H9 (cell line): ENCODE results near the gene TSPAN11. TPM values are rescaled to one million over a fixed set of nuclear protein-coding genes. Genes with fewer than 3 reads are reported as not detected.

ENCODE experiments used
- DNase-seq: peaks from one replicate; pipeline ENCODE4 v3.0.0-alpha.2; 2017
- H2AFZ ChIP-seq: one replicate; pipeline ENCODE4 v1.6.1; 2013; ENCODE audit warnings: mild to moderate bottlenecking, low read length, control low read depth, moderate library complexity
- H2AK5ac ChIP-seq: 2 replicates; pipeline ENCODE4 v1.6.1; 2013; ENCODE audit warnings: low read length, control low read depth, mixed read lengths; ENCODE audit not compliant: insufficient read length
- H2BK120ac ChIP-seq: one replicate; pipeline ENCODE4 v1.6.1; 2013; ENCODE audit warnings: low read depth, mild to moderate bottlenecking, low read length, control low read depth, inconsistent platforms; ENCODE audit not compliant: poor library complexity, severe bottlenecking
- H2BK12ac ChIP-seq: 2 replicates; pipeline ENCODE4 v1.6.1; 2013; ENCODE audit warnings: low read length, control low read depth, mixed read lengths, low read depth; ENCODE audit not compliant: insufficient read length
- H2BK15ac ChIP-seq: 2 replicates; pipeline ENCODE4 v1.6.1; 2013; ENCODE audit warnings: low read depth, low read length, control low read depth
- H2BK20ac ChIP-seq: one replicate; pipeline ENCODE4 v1.6.1; 2013; ENCODE audit warnings: low read depth, mild to moderate bottlenecking, low read length, control low read depth, inconsistent platforms; ENCODE audit not compliant: poor library complexity, severe bottlenecking
- H2BK5ac ChIP-seq: 2 replicates; pipeline ENCODE4 v1.6.1; 2013; ENCODE audit warnings: low read length, control low read depth, mixed read lengths; ENCODE audit not compliant: insufficient read length
- H3K14ac ChIP-seq: 2 replicates; pipeline ENCODE4 v1.6.1; 2013; ENCODE audit warnings: low read length, control low read depth; ENCODE audit not compliant: insufficient read depth
- H3K18ac ChIP-seq: 2 replicates; pipeline ENCODE4 v1.6.1; 2013; ENCODE audit warnings: low read depth, mild to moderate bottlenecking, mixed read lengths, low read length, control low read depth; ENCODE audit not compliant: insufficient read length
- H3K23ac ChIP-seq: 2 replicates; pipeline ENCODE4 v1.6.1; 2013; ENCODE audit warnings: low read length, control low read depth, mixed read lengths, low read depth; ENCODE audit not compliant: insufficient read length
- H3K23me2 ChIP-seq: 2 replicates; pipeline ENCODE4 v1.6.1; 2013; ENCODE audit warnings: low read depth, mild to moderate bottlenecking, mixed read lengths, low read length, control low read depth; ENCODE audit not compliant: insufficient read length, poor library complexity, severe bottlenecking
- H3K27ac ChIP-seq: 2 replicates; pipeline ENCODE4 v1.5.1; 2013; ENCODE audit warnings: low read length, control low read depth, mixed read lengths, low read depth; ENCODE audit not compliant: insufficient read length
- H3K27me3 ChIP-seq: 2 replicates; pipeline ENCODE4 v1.6.1; 2013; ENCODE audit warnings: low read length, control low read depth, inconsistent platforms; ENCODE audit not compliant: insufficient read depth
- H3K4ac ChIP-seq: 2 replicates; pipeline ENCODE4 v1.6.1; 2013; ENCODE audit warnings: low read depth, mild to moderate bottlenecking, control low read depth, inconsistent platforms, low read length, moderate library complexity
- H3K4me1 ChIP-seq: 2 replicates; pipeline ENCODE4 v1.6.1; 2013; ENCODE audit warnings: low read length, control low read depth, inconsistent platforms; ENCODE audit not compliant: insufficient read depth
- H3K4me2 ChIP-seq: 2 replicates; pipeline ENCODE4 v1.6.1; 2013; ENCODE audit warnings: low read length, control low read depth, mixed read lengths; ENCODE audit not compliant: insufficient read length, insufficient read depth
- H3K56ac ChIP-seq: 2 replicates; pipeline ENCODE4 v1.6.1; 2013; ENCODE audit warnings: low read depth, mild to moderate bottlenecking, mixed read lengths, low read length, control low read depth; ENCODE audit not compliant: insufficient read length
- H3K79me1 ChIP-seq: 2 replicates; pipeline ENCODE4 v1.6.1; 2013; ENCODE audit warnings: low read depth, mild to moderate bottlenecking, moderate library complexity, low read length, control low read depth, inconsistent platforms; ENCODE audit not compliant: insufficient read depth, poor library complexity, severe bottlenecking
- H3K79me2 ChIP-seq: 2 replicates; pipeline ENCODE4 v1.6.1; 2013; ENCODE audit warnings: low read length, control low read depth, inconsistent platforms; ENCODE audit not compliant: insufficient read depth
- H3K9ac ChIP-seq: 2 replicates; pipeline ENCODE4 v1.6.1; 2013; ENCODE audit warnings: low read length, control low read depth, mixed read lengths; ENCODE audit not compliant: insufficient read length; ENCODE audit errors: extremely low read depth
- H3K9me3 ChIP-seq: one replicate; pipeline ENCODE4 v1.6.1; 2013; ENCODE audit warnings: low read depth, low read length, inconsistent platforms; ENCODE audit not compliant: control insufficient read depth
- H3T11ph ChIP-seq: one replicate; pipeline ENCODE4 v1.6.1; 2013; ENCODE audit warnings: mild to moderate bottlenecking, low read length, control low read depth, inconsistent platforms
- H4K20me1 ChIP-seq: one replicate; pipeline ENCODE4 v1.6.1; 2013; ENCODE audit not compliant: control insufficient read depth, insufficient read length, insufficient read depth
- H4K5ac ChIP-seq: 2 replicates; pipeline ENCODE4 v1.6.1; 2013; ENCODE audit warnings: low read depth, mild to moderate bottlenecking, mixed read lengths, low read length, control low read depth; ENCODE audit not compliant: insufficient read length
- H4K8ac ChIP-seq: replicated peaks from 2 replicates; pipeline ENCODE4 v1.6.1; 2013; ENCODE audit warnings: low read length, control low read depth, mixed read lengths, low read depth; ENCODE audit not compliant: insufficient read length
- H4K91ac ChIP-seq: 2 replicates; pipeline ENCODE4 v1.6.1; 2013; ENCODE audit warnings: low read depth, mild to moderate bottlenecking, moderate library complexity, mixed read lengths, low read length, control low read depth; ENCODE audit not compliant: insufficient read length
- H3K27ac Mint-ChIP-seq, 3 experiments: 2 replicates in 2 of 3; 3 replicates in 1 of 3; pipeline ENCODE4 v1.8.0; 2020 to 2021; ENCODE audit warnings: mixed read lengths in 3 of 3, mild to moderate bottlenecking in 1 of 3, moderate library complexity in 1 of 3
- H3K27me3 Mint-ChIP-seq: 2 replicates; pipeline ENCODE4 v1.8.0; 2021; ENCODE audit warnings: low read depth, mild to moderate bottlenecking, moderate library complexity, mixed read lengths
- H3K36me3 Mint-ChIP-seq, 3 experiments: 2 replicates in 2 of 3; 3 replicates in 1 of 3; pipeline ENCODE4 v1.8.0; 2020 to 2021; ENCODE audit warnings: low read depth in 3 of 3, mixed read lengths in 3 of 3; ENCODE audit not compliant: insufficient read depth in 1 of 3
- H3K4me1 Mint-ChIP-seq, 2 experiments: 2 replicates each; pipeline ENCODE4 v1.8.0; 2020; ENCODE audit warnings: mixed read lengths in 2 of 2
- H3K4me3 Mint-ChIP-seq, 2 experiments: 2 replicates in 1 of 2; 3 replicates in 1 of 2; pipeline ENCODE4 v1.8.0; 2020 to 2021; ENCODE audit warnings: mild to moderate bottlenecking in 2 of 2, mixed read lengths in 2 of 2, moderate library complexity in 1 of 2
- H3K9me3 Mint-ChIP-seq, 2 experiments: 2 replicates in 1 of 2; 3 replicates in 1 of 2; pipeline ENCODE4 v1.8.0; 2020; ENCODE audit warnings: mild to moderate bottlenecking in 2 of 2, mixed read lengths in 2 of 2, moderate library complexity in 1 of 2
- CTCF ChIP-seq: fragments of 200-600 bp; sonication (generic); conservative IDR thresholded peaks from 3 replicates; pipeline ENCODE4 v1.8.0; 2021; ENCODE audit warnings: antibody characterized with exemption, mild to moderate bottlenecking
- WGBS: extraction: QIAGEN DNeasy Blood & Tissue Kit; methylation state at CpG from one replicate; pipeline ENCODE4 v1.1.7; 2013; ENCODE audit warnings: missing lambda C conversion rate, low lambda C conversion rate, mixed read lengths; ENCODE audit not compliant: insufficient read length; ENCODE audit errors: extremely low coverage; 5-methylcytosine and 5-hydroxymethylcytosine counted together
- total RNA-seq: library from RNA; stranded (reverse); gene quantifications from 2 replicates; pipeline ENCODE4 v1.2.1, GENCODE V29; 2021

The TSPAN11 gene
- total RNA-seq, 1 experiment from 2014 or later: 4.2 TPM

DNA sequence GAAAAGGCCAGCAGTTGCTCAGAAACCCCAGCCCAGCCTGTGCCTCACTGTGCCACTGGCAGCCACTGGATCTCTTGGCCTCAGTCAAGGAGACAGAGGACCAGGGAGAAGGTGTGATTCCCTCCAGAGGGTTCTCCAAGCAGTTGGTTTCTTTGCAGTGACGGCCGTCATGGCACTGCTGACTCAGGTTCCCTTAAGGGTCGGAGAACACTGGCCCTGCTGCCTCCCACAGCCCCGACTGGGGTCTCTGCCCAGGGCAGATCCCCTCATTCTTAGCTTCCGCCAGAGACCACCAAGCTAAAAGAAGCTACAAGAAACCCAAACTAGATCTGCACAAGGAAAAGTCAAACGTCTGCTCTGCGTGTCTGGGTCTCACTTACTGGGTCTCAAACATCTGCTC is 16.4 kb downstream of the TSPAN11 start:
- H3K9ac ChIP-seq: no peak overlapping the region
- no peaks in the 10 kb centered on the region for H4K20me1 ChIP-seq
- DNase-seq: no peak
- no peak overlapping the region for H3K27ac ChIP-seq
- no peak overlapping the region for H3K56ac ChIP-seq
- no peaks in the 10 kb centered on the region for H3K79me2 ChIP-seq
- H3K23me2 ChIP-seq: no peaks in the 10 kb centered on the region
- Mint-ChIP-seq H3K4me3 (no peak overlapping the region), H3K4me1 (peaks cover 3 to 8% of the 10 kb centered on the region in 2 experiments), H3K27ac (no peak overlapping the region; a peak in 1 of 7 replicates), H3K27me3 (peaks cover 5% of the 10 kb centered on the region; the same call in 1 of the 2 replicates), H3K36me3 (peaks cover 0 to 12% (median 3%) of the 10 kb centered on the region in 3 experiments; a peak in 5 of 7 replicates), H3K9me3 (peaks cover 3 to 5% of the 10 kb centered on the region in 2 experiments; a peak in 3 of 5 replicates)
- H2BK12ac ChIP-seq: no peak overlapping the region
- no peak overlapping the region for H3K4me2 ChIP-seq
- no peak overlapping the region for H3K18ac ChIP-seq
- no peak overlapping the region for H4K5ac ChIP-seq
- H3K14ac ChIP-seq: no peak overlapping the region
- no peaks in the 10 kb centered on the region for H3K9me3 ChIP-seq
- H2BK15ac ChIP-seq: no peak overlapping the region
- no peak overlapping the region for H3K4ac ChIP-seq
- H2AFZ ChIP-seq: no peak overlapping the region
- H2BK120ac ChIP-seq: no peak overlapping the region
- no peak for TF ChIP-seq CTCF
- no peak overlapping the region for H2AK5ac ChIP-seq
- peaks cover 2% of the 10 kb centered on the region; the same call in 1 of the 2 replicates for H3K4me1 ChIP-seq
- H4K91ac ChIP-seq: no peak overlapping the region
- H3K79me1 ChIP-seq: no peaks in the 10 kb centered on the region
- no peak overlapping the region for H2BK20ac ChIP-seq
- WGBS: no CpG with 5 or more reads among the region's 7 CpGs
- no peaks in the 10 kb centered on the region for H3K27me3 ChIP-seq
- H3K23ac ChIP-seq: no peak overlapping the region
- no peak overlapping the region for H3T11ph ChIP-seq
- no peak overlapping the region for H2BK5ac ChIP-seq
- no peak overlapping the region for H4K8ac ChIP-seq
